ENCODE measurements around the gene ZPBP2.
A peak's percentile ranks its signal among the peaks of the same experiment; 100 is the strongest.
"Not testable (repeated sequence)": the region's sequence is repeated elsewhere in the genome, so short reads cannot be mapped to it uniquely, and the experiment has no call there.

The ZPBP2 gene

GRCh38 chr17:39868554-39868942 is 546 bp downstream of the ZPBP2 start:
- no peak overlapping the region for H3K27ac ChIP-seq
- TF ChIP-seq ZFX (IDR thresholded peaks at IDR 0.05; ENCODE audit: borderline replicate concordance) (no peak), CTCF (IDR thresholded peaks at IDR 0.05) (no peak)

DNA sequence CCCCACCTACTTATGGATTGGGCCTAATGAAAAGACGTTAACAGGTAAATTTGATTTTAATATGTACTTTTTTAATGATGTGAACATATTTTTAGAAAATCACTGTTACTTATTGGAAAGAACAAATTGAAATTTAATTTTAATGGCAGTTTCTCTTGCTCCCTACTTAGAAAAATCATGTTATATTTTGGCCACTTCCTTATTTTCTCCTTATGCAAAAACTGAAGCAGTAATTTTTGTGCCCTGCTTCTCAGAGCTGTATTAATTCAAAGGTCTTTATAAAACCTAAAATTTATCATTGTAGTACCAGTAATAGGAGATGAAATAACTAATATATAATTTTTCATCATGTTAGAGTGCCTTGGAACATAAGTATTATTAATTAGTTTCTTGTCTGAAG is 2.8 kb downstream of the ZPBP2 start:
- no peak overlapping the region for H3K27ac ChIP-seq
- TF ChIP-seq CTCF (IDR thresholded peaks at IDR 0.05) (no peak), ZFX (IDR thresholded peaks at IDR 0.05; ENCODE audit: borderline replicate concordance) (no peak)

GRCh38 chr17:39871801-39872200 is 3.8 kb downstream of the ZPBP2 start:
- no peak overlapping the region for H3K27ac ChIP-seq
- TF ChIP-seq CTCF (IDR thresholded peaks at IDR 0.05) (no peak), ZFX (IDR thresholded peaks at IDR 0.05; ENCODE audit: borderline replicate concordance) (no peak)

- no peak overlapping the region for H3K27ac ChIP-seq
- TF ChIP-seq ZFX (IDR thresholded peaks at IDR 0.05; ENCODE audit: borderline replicate concordance) (no peak), CTCF (IDR thresholded peaks at IDR 0.05) (peak; percentile 53)
Measured at GRCh38 chr17:39872751-39873150, 4.7 kb downstream of the ZPBP2 start.

DNA sequence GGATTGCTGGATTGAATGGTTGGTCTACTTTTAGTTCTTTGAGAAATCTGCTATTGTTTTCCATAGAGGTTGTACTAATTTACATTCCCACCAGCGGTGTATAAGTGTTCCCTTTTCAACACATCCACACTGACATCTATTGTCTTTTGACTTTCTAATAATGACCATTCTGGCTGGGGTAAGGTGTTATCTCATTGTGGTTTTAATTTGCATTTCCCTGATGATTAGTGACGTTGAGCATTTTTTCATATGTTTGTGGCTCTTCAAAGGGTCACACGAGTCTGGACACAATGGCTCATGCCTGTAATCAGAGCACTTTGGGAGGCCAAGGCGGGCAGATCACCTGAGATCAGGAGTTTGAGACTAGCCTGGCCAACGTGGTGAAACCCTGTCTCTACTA is 18.1 kb downstream of the ZPBP2 start:
- not testable (repeated sequence) for H3K27ac ChIP-seq

DNA sequence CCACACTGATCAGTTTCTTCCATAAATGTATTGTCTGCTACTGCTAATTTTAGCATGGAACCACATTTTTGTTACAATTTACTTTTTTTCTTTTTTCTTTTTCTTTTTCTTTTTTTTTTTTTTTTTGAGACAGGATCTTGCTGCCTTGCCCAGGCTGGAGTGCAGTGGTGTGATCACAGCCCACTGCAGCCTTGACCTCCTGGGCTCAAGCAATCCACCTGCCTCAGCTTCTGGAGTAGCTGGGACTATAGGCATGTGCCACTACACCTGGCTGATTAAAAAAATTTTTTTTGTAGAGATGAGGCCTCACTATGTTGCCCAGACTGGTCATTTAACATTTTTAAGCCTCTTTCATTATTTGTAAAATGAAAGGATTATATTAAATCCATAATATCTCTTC is 19.1 kb downstream of the ZPBP2 start:
- no peak overlapping the region for H3K27ac ChIP-seq
- no peak for TF ChIP-seq CTCF (IDR thresholded peaks at IDR 0.05)

GRCh38 chr17:39889200-39889599 is 21.2 kb downstream of the ZPBP2 start:
- TF ChIP-seq CTCF (IDR thresholded peaks at IDR 0.05) (no peak), ZFX (IDR thresholded peaks at IDR 0.05; ENCODE audit: borderline replicate concordance) (no peak)
- H3K27ac ChIP-seq = no peak overlapping the region

GRCh38 chr17:39894681-39895376 is 26.8 kb downstream of the ZPBP2 start:
- H3K27ac ChIP-seq = no peak overlapping the region
- TF ChIP-seq CTCF (IDR thresholded peaks at IDR 0.05) = no peak
- no peak for TF ChIP-seq ZFX (IDR thresholded peaks at IDR 0.05; ENCODE audit: borderline replicate concordance)
